Ishikawa (cell line): ENCODE data around the gene KRTAP10-10.

Experiments used
- CEBPB ChIP-seq: IDR thresholded peaks from 2 replicates; pipeline ENCODE4 v1.6.1; 2012
- CREB1 ChIP-seq: IDR thresholded peaks from 2 replicates; pipeline ENCODE4 v1.6.1; 2012; ENCODE audit warnings: low read depth
- EP300 ChIP-seq: IDR thresholded peaks from 2 replicates; pipeline ENCODE4 v1.6.1; 2012; ENCODE audit warnings: borderline replicate concordance
- MAX ChIP-seq: IDR thresholded peaks from 2 replicates; pipeline ENCODE4 v1.6.1; 2012
- NFIC ChIP-seq: IDR thresholded peaks from 2 replicates; pipeline ENCODE4 v1.6.1; 2012
- RAD21 ChIP-seq: IDR thresholded peaks from 2 replicates; pipeline ENCODE4 v1.6.1; 2012; ENCODE audit warnings: low read depth
- REST ChIP-seq: IDR thresholded peaks from 2 replicates; pipeline ENCODE4 v1.6.1; 2012; ENCODE audit warnings: low read depth, mild to moderate bottlenecking
- TAF1 ChIP-seq: IDR thresholded peaks from 2 replicates; pipeline ENCODE4 v1.6.1; 2012; ENCODE audit warnings: low read depth, mild to moderate bottlenecking
- YY1 ChIP-seq: IDR thresholded peaks from 2 replicates; pipeline ENCODE4 v1.6.1; 2012; ENCODE audit warnings: low read depth

DNA sequence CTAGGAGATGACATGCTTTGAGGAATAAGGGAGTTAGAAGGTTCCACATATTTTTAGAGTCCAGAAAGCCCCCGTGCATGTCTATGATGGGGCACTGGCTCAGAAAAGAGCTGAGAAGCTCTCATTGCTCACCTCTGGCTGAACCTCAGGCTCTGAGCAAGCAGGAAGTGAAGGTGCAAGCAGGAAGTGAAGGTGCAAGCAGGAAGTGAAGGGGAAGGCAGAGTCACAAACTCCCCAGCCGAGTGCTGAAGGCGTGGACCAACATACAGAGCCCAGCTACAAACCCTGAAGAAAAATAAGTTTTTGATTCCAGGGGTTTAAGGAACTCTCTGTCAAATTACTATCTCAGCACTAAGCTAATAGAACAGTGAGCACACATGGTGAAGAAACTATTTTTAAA, 18.2 kb upstream of the KRTAP10-10 start:
- TF ChIP-seq EP300 (no peak), CEBPB (no peak), NFIC (no peak), MAX (no peak), REST (no peak), YY1 (no peak), RAD21 (no peak), CREB1 (no peak), TAF1 (no peak)
